HFF-Myc (cell line): ENCODE results near the gene PRSS16.
A peak's percentile ranks its signal among the peaks of the same experiment; 100 is the strongest.

Experiments used
- DNase-seq: peaks from one replicate; pipeline ENCODE4 v3.0.0-alpha.2; 2011; ENCODE audit warnings: low read depth; ENCODE audit errors: extremely low read depth
- H3K4me3 ChIP-seq: replicated peaks from 2 replicates; pipeline ENCODE4 v1.5.1; 2011; ENCODE audit warnings: low read depth, mild to moderate bottlenecking, control low read depth, low read length
- TF ChIP-seq, protein P1 (sequence below): IDR thresholded peaks from 2 replicates; pipeline ENCODE4 v1.5.1; 2012; ENCODE audit warnings: mild to moderate bottlenecking, low read depth, low read length, control low read depth; ENCODE audit errors: missing control alignments

PRSS16 gene

DNA sequence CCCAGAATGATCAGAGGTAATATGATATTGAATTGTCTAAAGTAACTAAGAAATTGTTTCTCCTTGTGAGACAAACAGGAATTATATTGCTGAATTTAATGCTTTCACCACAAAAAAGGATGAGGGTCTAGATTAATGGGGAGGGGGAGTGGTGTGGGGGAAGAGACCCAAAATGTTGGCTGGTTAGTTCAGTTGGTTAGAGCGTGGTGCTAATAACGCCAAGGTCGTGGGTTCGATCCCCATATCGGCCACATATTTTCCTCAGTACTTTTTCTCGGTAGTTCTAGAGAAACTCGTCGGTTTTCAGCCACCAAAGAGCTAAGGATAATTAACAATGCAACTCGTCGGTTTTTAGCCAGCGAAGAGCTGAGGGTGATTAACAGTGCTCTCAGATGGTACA is 26.3 kb downstream of the PRSS16 start:
- TF ChIP-seq, protein P1, sequence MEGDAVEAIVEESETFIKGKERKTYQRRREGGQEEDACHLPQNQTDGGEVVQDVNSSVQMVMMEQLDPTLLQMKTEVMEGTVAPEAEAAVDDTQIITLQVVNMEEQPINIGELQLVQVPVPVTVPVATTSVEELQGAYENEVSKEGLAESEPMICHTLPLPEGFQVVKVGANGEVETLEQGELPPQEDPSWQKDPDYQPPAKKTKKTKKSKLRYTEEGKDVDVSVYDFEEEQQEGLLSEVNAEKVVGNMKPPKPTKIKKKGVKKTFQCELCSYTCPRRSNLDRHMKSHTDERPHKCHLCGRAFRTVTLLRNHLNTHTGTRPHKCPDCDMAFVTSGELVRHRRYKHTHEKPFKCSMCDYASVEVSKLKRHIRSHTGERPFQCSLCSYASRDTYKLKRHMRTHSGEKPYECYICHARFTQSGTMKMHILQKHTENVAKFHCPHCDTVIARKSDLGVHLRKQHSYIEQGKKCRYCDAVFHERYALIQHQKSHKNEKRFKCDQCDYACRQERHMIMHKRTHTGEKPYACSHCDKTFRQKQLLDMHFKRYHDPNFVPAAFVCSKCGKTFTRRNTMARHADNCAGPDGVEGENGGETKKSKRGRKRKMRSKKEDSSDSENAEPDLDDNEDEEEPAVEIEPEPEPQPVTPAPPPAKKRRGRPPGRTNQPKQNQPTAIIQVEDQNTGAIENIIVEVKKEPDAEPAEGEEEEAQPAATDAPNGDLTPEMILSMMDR: no peak
- no peak overlapping the region for H3K4me3 ChIP-seq

DNA sequence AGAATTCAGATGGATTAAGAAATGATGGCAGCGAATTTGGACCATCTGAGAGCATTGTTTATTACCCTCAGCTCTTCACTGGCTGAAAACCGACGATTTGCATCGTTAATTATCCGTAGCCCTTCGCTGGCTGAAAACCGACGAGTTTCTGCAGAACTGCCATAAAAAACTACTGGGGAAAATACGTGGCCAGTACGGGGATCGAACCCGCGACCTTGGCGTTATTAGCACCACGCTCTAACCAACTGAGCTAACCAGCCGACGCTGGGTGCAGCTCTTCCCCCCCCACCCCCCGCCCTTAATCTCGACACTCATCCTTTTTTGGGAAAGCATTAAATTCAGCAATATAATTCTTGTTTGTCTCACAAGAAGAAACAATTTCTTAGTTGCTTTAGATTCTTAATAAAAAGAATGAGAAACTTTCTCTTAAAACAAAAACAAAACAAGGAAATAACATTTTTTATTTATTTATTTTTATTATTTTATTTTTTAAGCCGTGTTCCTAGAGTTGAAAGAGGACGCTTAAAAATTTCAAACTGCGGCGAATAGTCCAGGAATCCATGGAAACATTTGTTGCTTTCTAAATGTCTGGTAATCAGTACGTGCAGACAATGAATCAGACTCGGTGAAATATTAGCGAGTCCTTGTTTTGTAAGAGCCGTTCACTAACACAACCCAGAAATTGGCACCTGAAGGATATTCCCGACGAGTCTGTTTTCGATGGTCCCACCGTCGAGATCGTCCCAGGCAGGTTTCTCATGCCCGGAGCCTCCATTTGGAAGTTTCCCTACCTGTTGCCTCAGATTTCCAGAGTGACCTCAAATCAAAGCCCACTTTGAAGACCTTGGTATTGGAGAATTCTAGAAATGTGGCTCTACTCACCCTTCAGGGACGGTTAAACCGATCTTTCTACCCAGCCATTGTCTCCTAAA is 27.8 kb downstream of the PRSS16 start:
- TF ChIP-seq, protein P1: no peak
- H3K4me3 ChIP-seq: no peak overlapping the region
- DNase-seq: no peak

More for the DNA sequence above, 26.3 kb downstream of the PRSS16 start:
- no peak for DNase-seq

DNA sequence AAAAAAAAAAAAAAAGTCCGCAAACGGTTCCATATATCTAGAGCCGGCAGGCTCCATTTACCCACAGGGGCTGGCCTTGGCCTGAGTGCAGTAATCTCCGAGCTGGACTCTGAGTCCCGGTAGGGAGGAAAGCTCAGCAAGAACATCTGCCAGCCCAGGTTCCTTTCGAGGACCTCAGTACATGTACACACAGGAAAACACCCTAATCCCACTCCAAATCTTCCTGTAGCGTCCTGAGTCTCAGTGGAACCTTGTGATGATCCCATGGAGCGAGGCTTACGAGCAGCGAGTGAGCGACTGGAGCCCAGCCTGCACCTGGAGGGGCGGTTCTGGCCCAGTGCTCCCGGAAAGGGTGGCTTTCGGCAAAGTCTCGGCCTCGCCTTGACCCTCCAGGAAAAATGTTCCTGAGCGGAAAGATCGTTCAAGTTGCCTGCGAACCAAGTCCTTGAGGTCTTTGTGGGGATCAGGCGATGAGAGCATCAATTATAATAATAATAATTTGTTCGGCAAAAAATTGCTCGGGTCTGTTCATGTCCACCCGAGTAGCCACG is 32.1 kb downstream of the PRSS16 start:
- DNase-seq: no peak
- TF ChIP-seq, protein P1: no peak
- peak overlapping the region; percentile 57 for H3K4me3 ChIP-seq

DNA sequence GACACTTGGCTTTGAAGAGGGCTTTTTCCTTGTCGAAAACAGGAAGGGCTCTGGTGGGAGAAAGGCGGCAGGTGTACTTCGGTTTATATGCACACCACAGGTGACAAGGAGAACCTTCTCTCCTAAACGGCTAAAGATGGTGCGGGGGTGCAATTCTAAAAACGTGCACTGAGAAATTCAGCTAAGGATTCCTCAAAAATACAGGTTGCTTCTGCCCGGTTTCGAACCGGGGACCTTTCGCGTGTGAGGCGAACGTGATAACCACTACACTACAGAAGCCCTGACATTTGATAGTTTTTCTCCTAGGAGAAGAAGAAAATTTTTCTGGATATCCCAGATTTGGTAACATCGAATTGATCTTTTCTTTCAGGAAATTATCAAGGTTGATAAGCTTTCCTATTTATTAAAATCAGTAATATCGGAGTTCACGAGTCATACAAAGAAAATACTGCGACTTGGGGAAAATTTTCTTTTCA is 32.6 kb downstream of the PRSS16 start:
- H3K4me3 ChIP-seq: peak overlapping the region; percentile 57
- no peak for DNase-seq
- TF ChIP-seq, protein P1: no peak

DNA sequence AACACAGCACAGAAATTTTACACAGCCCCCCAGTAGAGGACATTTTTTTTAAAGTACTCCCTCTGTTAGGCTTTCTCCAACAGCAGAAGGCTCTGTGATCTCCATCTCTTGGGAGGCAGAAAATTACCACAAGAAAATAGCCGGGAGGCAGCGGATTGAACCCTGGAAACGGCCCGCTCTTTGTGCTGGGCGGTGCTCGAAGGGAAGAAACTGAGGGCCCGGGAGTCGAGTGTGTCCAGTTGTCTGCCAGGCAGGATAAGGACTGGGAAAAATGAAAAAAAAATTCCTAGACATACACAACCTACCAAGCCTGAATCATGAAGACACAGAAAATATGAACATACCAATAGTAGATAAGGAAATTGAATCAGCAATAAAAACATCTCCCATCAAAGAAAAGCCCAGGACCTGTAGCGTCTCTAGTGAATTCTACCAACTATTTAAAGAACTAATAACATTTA is 33.1 kb downstream of the PRSS16 start:
- no peak for DNase-seq
- peak overlapping the region; percentile 57 for H3K4me3 ChIP-seq
- TF ChIP-seq, protein P1: no peak

DNA sequence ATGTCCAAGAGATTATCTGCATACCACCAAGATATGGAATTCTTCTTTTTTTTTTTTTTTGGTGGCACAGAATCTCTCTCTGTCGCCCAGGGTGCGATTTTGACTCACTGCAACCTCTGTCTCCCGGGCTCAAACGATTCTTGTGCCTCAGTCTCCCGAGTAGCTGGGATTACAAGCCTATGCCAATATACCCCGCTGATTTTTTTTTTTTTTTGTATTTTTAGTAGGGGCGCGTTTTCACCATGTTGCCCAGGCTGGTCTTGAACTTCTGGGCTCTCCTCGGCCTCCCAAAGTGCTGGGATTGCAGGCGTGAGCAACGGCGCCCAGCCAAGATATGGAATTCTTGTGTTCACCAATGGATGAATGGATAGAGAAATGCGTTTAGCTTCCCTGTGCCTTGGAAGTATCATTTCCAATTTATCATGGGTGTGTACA is 33.6 kb downstream of the PRSS16 start:
- DNase-seq: no peak
- TF ChIP-seq, protein P1: no peak

More for the DNA sequence above, 33.6 kb downstream of the PRSS16 start:
- peak overlapping the region; percentile 57 for H3K4me3 ChIP-seq
